HG02678 (cell line): ENCODE data around the gene SLC26A9.
"Not testable (repeated sequence)": the region's sequence is repeated elsewhere in the genome, so short reads cannot be mapped to it uniquely, and the experiment has no call there.

Experiments used
- ATAC-seq: cut with Tn5 transposase; IDR thresholded peaks from one replicate; pipeline ENCODE4 v1.9.1; 2021; ENCODE audit warnings: mild to moderate bottlenecking, moderate library complexity; ENCODE audit not compliant: unreplicated experiment

The SLC26A9 gene

GRCh38 chr1:205907794-205908193 is 35.5 kb downstream of the SLC26A9 start:
- no peak for ATAC-seq

GRCh38 chr1:205905095-205905494 is 38.2 kb downstream of the SLC26A9 start:
- not testable (repeated sequence) for ATAC-seq

DNA sequence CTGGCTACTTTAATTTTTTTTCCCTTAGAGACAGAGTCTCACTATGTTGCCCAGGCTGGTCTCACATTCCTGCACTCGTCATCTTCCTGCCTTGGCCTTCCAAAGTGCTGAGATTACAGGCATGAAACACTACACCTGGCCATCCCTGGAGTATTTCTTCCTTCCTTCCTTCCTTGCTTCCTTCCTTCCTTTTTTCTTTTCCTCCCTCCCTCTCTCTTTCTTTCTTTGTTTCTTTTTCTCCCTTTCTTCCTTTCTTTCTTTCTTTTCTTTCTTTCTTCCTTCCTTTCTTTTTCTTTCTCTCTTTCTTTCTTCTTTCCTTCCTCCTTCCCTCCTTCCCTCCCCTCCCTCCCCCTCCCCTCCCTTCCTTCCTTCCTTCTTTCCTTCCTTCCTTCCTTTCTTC is 46.9 kb downstream of the SLC26A9 start:
- no peak for ATAC-seq

DNA sequence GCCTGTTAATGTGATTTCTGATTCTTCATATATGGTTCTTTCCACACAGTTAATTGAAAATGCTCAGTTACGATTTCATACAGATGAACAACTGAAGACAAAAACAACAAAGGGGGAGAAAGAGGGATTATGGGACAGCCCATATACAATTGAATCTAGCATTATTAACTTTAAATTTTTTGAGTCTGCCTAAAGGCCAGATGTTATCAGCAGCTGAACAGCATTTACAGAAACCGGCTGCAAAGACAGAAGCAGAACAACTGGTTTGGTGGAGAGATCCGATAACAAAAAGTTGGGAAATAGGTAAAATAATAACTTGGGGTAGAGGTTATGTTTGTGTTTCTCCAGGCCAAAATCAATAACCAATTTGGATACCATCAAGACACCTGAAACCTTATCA is 49.1 kb downstream of the SLC26A9 start:
- ATAC-seq = not testable (repeated sequence)

DNA sequence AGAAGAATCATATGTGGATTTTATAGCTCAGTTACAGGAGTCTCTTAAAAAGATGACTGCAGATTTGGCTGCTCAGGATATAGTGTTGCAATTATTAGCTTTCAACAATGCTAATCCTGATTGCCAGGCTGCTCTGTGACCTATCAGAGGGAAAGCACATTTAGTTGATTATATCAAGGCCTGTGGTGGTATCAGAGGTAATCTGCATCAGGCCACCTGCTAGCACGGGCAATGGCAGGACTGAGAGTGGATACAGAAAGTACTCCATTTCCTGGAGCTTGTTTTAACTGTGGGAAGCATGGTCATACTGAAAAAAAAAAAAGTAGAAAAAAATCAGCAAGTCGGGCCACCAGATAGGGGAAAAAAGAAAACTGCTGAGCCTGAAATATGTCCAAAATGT is 51.1 kb downstream of the SLC26A9 start:
- not testable (repeated sequence) for ATAC-seq

GRCh38 chr1:205891481-205891880 is 51.8 kb downstream of the SLC26A9 start:
- not testable (repeated sequence) for ATAC-seq

DNA sequence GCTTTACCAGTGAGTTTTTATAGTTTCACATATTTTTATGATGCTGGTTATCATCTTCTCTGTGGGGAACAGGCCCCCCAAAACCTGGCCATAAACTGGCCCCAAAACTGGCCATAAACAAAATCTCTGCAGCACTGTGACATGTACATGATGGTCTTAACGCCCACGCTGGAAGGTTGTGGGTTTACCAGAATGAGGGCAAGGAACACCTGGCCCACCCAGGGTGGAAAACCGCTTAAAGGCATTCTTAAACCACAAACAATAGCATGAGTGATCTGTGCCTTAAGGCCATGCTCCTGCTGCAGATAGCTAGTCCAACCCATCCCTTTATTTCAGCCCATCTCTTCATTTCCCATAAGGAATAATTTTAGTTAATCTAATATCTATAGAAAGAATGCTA is 52.6 kb downstream of the SLC26A9 start:
- ATAC-seq = not testable (repeated sequence)

DNA sequence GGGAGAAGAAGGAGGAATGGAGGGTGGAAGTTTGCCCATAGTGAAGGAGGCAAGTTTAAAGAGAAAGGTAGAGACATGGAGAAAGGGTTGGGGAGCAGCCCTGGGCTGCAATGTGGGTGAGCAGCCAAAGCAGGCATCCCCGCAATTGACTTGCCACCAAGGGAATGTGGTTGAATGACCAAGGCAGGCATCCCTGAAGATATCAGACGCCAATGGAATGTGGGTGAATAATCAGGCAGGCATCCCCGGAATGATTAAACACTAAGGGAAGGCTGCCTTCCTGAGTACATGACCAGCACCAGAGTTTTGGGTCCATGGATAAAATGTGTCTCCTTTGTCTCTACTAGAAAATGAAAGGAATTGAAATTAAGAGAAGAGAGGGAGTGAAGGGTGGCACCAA is 53.5 kb downstream of the SLC26A9 start:
- not testable (repeated sequence) for ATAC-seq

- ATAC-seq = not testable (repeated sequence)
These were observed 54.2 kb downstream of the SLC26A9 start for GRCh38 chr1:205889006-205889405.

DNA sequence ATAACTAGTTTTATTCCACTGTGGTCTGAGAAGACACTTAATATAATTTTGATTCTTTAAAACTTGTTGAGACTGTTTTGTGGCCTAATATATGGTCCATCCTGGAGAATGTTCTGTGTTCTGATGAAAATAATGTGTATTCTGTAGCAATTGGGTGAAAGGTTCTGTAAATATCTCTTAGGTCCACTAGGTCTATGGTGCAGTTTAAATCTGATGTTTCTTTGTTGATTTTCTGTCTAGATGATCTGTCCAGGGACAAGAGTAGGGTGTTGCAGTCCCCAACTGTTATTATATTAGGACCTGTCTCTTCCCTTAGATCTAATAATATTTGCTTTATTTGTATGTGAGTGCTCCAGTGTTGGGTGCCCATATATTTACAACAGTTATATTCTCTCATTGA is 59.5 kb downstream of the SLC26A9 start:
- no peak for ATAC-seq

GRCh38 chr1:205880923-205881322 is 62.3 kb downstream of the SLC26A9 start:
- ATAC-seq = no peak

DNA sequence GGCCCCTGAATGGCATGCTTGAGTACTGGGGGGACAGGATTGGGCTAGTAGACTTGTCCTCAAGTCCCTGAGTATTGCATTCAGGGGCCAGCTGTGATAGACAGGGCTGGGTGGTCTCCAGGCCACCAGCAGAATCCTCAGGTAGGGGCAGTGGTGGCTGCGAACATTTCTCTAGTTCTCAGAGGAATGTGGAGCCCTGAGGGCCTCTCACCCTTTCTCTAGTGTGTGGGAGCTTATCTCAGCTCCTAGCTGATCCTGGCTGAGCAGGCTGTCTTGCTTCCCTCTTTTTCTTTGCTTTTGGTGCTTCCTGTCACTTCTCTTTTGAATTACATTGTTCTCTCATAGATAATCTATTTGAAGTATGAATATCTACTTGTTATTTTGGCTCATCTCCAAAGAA is 63.3 kb downstream of the SLC26A9 start:
- no peak for ATAC-seq

- no peak for ATAC-seq
These were observed 65.2 kb downstream of the SLC26A9 start for GRCh38 chr1:205878026-205878425.

DNA sequence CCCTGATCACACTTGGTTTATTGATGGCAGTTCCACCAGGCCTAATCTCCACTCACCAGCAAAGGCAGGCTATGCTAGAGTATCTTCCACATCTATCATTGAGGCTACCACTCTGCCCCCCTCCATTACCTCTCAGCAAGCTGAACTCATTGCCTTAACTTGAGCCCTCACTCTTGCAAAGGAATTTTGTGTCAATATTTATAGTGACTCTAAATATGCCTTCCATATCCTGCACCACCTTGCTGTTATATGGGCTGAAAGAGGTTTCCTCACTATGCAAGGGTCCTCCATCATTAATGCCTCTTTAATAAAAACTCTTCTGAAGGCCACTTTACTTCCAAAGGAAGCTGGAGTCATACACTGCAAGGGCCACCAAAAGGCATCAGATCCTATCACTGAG is 70.1 kb downstream of the SLC26A9 start:
- not testable (repeated sequence) for ATAC-seq

DNA sequence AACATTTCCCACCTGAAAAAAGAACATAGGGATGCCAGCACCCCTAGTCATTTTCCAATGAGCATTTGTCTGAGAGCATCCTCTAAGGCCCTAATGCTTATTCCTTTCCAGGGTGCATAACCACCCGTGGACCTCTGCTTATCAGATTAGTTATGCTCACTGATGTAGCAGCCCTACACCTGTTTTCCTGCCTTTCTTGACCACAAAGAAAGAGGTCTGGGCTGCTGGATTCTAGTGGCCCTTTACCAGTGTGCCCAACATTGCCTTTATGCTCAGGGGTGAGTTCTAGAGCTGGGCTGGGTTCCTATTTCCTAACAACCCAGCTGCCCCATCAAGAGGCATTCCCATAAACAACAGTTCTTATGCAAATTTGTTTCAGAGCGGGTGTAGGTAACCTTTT is 73.0 kb downstream of the SLC26A9 start:
- no peak for ATAC-seq
